B cell (primary cell): ENCODE data around the gene CRB1. TPM values are rescaled to one million over a fixed set of nuclear protein-coding genes. Genes with fewer than 3 reads are reported as not detected.

ENCODE experiments used
- ATAC-seq: fragments of 200-7000 bp; cut with Tn5 transposase; one replicate; pipeline ENCODE4 v1.10.0; 2021; ENCODE audit warnings: low read depth, mild to moderate bottlenecking, moderate number of reproducible peaks, moderate library complexity
- CTCF ChIA-PET: fragments of 350-600 bp; sonication (Branson Sonifier 250); formaldehyde crosslinking; loops from one replicate; lab custom pipeline; 2021; ENCODE audit warnings: antibody characterized with exemption, inconsistent platforms; lab: Charles Lee
- POLR2A ChIA-PET: fragments of 350-600 bp; sonication (Branson Sonifier 250); formaldehyde crosslinking; loops from one replicate; lab custom pipeline; 2021; ENCODE audit warnings: antibody characterized with exemption; lab: Charles Lee
- DNase-seq: peaks from one replicate; pipeline ENCODE4 v3.0.0; 2013
- H2AFZ ChIP-seq: 2 replicates; pipeline ENCODE4 v1.6.1; 2012; ENCODE audit warnings: mild to moderate bottlenecking, low read depth, low read length; ENCODE audit not compliant: insufficient read depth, poor library complexity, severe bottlenecking
- H3K27ac ChIP-seq, 2 donors: 1 replicate in 1 of 2; 2 replicates in 1 of 2; pipeline ENCODE4 v1.5.1; 2012 to 2013; ENCODE audit warnings: low read length in 2 of 2, mild to moderate bottlenecking in 2 of 2, moderate library complexity in 1 of 2
- H3K27me3 ChIP-seq, 4 experiments: fragments of 200-600 bp in 1 of 4; sonication (generic) in 1 of 4; replicated peaks in 1 of 4; 1 replicate in 2 of 4; 2 replicates in 2 of 4; pipeline versions ENCODE4 v1.6.1 to v1.7.0; 2013 to 2016; ENCODE audit warnings: low read length in 3 of 4, mild to moderate bottlenecking in 2 of 4, mixed read lengths in 1 of 4, moderate library complexity in 1 of 4; ENCODE audit not compliant: insufficient read depth in 4 of 4, control insufficient read depth in 3 of 4; ENCODE audit errors: control extremely low read depth in 1 of 4
- H3K36me3 ChIP-seq, 2 experiments: replicated peaks in 1 of 2; 1 replicate in 1 of 2; 2 replicates in 1 of 2; pipeline versions ENCODE4 v1.6.1 to v1.7.1; 2013; ENCODE audit warnings: low read length in 1 of 2; ENCODE audit not compliant: insufficient read depth in 2 of 2, control insufficient read depth in 1 of 2; ENCODE audit errors: control extremely low read depth in 1 of 2, extremely low read depth in 1 of 2
- H3K4me1 ChIP-seq, 2 donors: fragments of 200-600 bp in 1 of 2; sonication (generic) in 1 of 2; 1 replicate in 1 of 2; 2 replicates in 1 of 2; pipeline versions ENCODE4 v1.5.1 to v1.6.1; 2013 to 2017; ENCODE audit warnings: low read length in 2 of 2; ENCODE audit not compliant: control insufficient read depth in 2 of 2, insufficient read depth in 2 of 2
- H3K4me2 ChIP-seq: replicated peaks from 2 replicates; pipeline ENCODE3; 2012; ENCODE audit warnings: mild to moderate bottlenecking, low read depth, low read length; ENCODE audit not compliant: poor library complexity, severe bottlenecking
- H3K4me3 ChIP-seq, 5 experiments: fragments of 200-600 bp in 1 of 5; sonication (generic) in 1 of 5; 1 replicate in 3 of 5; 2 replicates in 2 of 5; pipeline versions ENCODE4 v1.5.1 to v1.7.0; 2011 to 2016; ENCODE audit warnings: low read length in 4 of 5, mild to moderate bottlenecking in 4 of 5, low read depth in 2 of 5, control low read depth in 1 of 5, moderate library complexity in 1 of 5; ENCODE audit not compliant: insufficient read depth in 1 of 5; ENCODE audit errors: control extremely low read depth in 1 of 5, extremely low read depth in 1 of 5
- H3K79me2 ChIP-seq: fragments of 200-600 bp; sonication (generic); one replicate; pipeline ENCODE4 v1.6.0; 2016; ENCODE audit warnings: low read length; ENCODE audit not compliant: control insufficient read depth, insufficient read depth
- H3K9ac ChIP-seq: fragments of 200-600 bp; sonication (generic); 2 replicates; pipeline ENCODE4 v1.6.1; 2017; ENCODE audit warnings: mild to moderate bottlenecking, low read length, moderate library complexity
- H3K9me3 ChIP-seq, 3 donors: one replicate each; pipeline versions ENCODE4 v1.6.1 to v1.7.1; 2013; ENCODE audit warnings: low read length in 2 of 3; ENCODE audit not compliant: control insufficient read depth in 2 of 3, insufficient read depth in 1 of 3; ENCODE audit errors: control extremely low read depth in 1 of 3
- H4K20me1 ChIP-seq: 2 replicates; pipeline ENCODE4 v1.6.0; 2012; ENCODE audit warnings: mild to moderate bottlenecking, low read length; ENCODE audit not compliant: insufficient read depth, control insufficient read depth, poor library complexity, severe bottlenecking
- H3K27ac Mint-ChIP-seq: one replicate; pipeline ENCODE4 v1.8.0; 2021; ENCODE audit warnings: mixed read lengths
- H3K27me3 Mint-ChIP-seq: one replicate; pipeline ENCODE4 v1.8.0; 2021; ENCODE audit warnings: mixed read lengths
- H3K4me1 Mint-ChIP-seq: one replicate; pipeline ENCODE4 v1.8.0; 2021; ENCODE audit warnings: mixed read lengths
- H3K4me3 Mint-ChIP-seq: one replicate; pipeline ENCODE4 v1.8.0; 2021; ENCODE audit warnings: mixed read lengths
- H3K9me3 Mint-ChIP-seq: one replicate; pipeline ENCODE4 v1.8.0; 2022; ENCODE audit warnings: mixed read lengths; ENCODE audit not compliant: insufficient read depth
- EZH2 ChIP-seq: IDR thresholded peaks from 2 replicates; pipeline ENCODE4 v1.6.1; 2012; ENCODE audit warnings: borderline replicate concordance, low read depth, mild to moderate bottlenecking, moderate library complexity, low read length; ENCODE audit not compliant: insufficient read depth, poor library complexity, severe bottlenecking
- WGBS: methylation state at CpG from one replicate; pipeline ENCODE4 v1.1.5; 2013; ENCODE audit warnings: missing lambda C conversion rate; ENCODE audit not compliant: insufficient coverage; 5-methylcytosine and 5-hydroxymethylcytosine counted together
- intact Hi-C: fragments of 100-400 bp; cut with micrococcal nuclease; formaldehyde crosslinking; loops from one replicate; pipeline ENCODE4 v1.10.0; 2022
- polyA plus RNA-seq: library from polyadenylated mRNA; depleted of rRNA; stranded (reverse); fragments of >200 nt; gene quantifications from 2 replicates; pipeline ENCODE4 v1.2.3, GENCODE V29; 2012
- total RNA-seq, 2 donors: library from RNA; stranded (reverse); fragments of 120-200 nt in 1 of 2; gene quantifications; 1 replicate in 1 of 2; 2 replicates in 1 of 2; pipeline versions ENCODE4 v1.2.3 to v1.2.4, GENCODE V29; 2013 to 2022
- TF ChIP-seq, protein P1 (sequence below): fragments of 200-600 bp; IDR thresholded peaks from one replicate; pipeline ENCODE4 v1.8.0; 2022; ENCODE audit warnings: antibody characterized with exemption, mild to moderate bottlenecking

The CRB1 gene
- total and polyA plus RNA-seq, 2 donors (not counting 1 experiment from before 2014, with no cell fraction given) = 0.15 TPM; not detected in 1

DNA sequence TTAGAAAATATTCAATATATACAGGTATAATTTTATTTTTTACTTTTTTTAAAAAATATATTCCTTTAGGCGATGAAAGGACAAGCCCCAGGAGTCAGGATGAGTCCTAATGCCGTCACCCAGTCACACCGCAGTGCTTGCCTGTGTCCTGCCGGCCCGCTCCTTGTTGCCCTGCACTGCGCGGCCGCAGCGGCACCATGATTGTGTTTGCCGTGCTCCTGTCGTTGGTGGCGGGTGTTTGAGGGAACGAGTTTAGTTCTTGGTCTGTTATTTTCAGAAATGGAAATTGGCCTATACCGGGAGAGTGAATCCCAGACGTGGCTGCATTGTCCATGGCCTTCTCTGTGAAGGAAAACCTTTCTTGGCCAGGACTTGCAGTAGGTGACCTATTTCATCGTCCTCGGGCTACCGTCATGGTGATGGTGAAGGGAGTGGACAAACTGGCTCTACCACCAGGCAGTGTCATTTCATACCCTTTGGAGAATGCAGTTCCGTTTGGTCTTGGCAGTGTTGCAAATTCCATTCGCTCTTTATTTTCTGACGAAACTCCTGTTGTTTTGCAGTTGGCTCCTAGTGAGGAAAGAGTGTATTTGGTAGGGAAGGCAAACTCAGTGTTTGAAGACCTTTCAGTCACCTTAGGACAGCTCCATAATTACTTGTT is 45.9 kb upstream of the CRB1 start:
- H3K79me2 ChIP-seq = no peaks in the 10 kb centered on the region
- TF ChIP-seq EZH2 = no peak
- TF ChIP-seq, protein P1, sequence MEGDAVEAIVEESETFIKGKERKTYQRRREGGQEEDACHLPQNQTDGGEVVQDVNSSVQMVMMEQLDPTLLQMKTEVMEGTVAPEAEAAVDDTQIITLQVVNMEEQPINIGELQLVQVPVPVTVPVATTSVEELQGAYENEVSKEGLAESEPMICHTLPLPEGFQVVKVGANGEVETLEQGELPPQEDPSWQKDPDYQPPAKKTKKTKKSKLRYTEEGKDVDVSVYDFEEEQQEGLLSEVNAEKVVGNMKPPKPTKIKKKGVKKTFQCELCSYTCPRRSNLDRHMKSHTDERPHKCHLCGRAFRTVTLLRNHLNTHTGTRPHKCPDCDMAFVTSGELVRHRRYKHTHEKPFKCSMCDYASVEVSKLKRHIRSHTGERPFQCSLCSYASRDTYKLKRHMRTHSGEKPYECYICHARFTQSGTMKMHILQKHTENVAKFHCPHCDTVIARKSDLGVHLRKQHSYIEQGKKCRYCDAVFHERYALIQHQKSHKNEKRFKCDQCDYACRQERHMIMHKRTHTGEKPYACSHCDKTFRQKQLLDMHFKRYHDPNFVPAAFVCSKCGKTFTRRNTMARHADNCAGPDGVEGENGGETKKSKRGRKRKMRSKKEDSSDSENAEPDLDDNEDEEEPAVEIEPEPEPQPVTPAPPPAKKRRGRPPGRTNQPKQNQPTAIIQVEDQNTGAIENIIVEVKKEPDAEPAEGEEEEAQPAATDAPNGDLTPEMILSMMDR = no peak
- intact Hi-C loops = no loop called here

GRCh38 chr1:197222780-197223179 is 45.3 kb upstream of the CRB1 start:
- Histone ChIP-seq H3K27ac (no peak overlapping the region), H3K79me2 (no peaks in the 10 kb centered on the region), H3K9me3 (no peaks in the 10 kb centered on the region), H3K27me3 (no peaks in the 10 kb centered on the region), H3K9ac (no peak overlapping the region), H3K4me3 (no peak overlapping the region), H3K4me2 (no peak overlapping the region), H3K36me3 (no peaks in the 10 kb centered on the region), H3K4me1 (no peaks in the 10 kb centered on the region), H4K20me1 (no peaks in the 10 kb centered on the region), H2AFZ (no peak overlapping the region)
- peaks cover 4% of the 10 kb centered on the region for H3K27me3 Mint-ChIP-seq
- intact Hi-C loops = no loop called here
- CTCF ChIA-PET = interaction anchor here (1.2 kb wide), 1 partner anchor 42 kb away, joined by 3 read pairs; no protein-coding TSS in a partner anchor
- no peaks in the 10 kb centered on the region for H3K9me3 Mint-ChIP-seq
- H3K4me3 Mint-ChIP-seq = no peak overlapping the region
- POLR2A ChIA-PET = no interaction called here
- no peak overlapping the region for H3K27ac Mint-ChIP-seq
- TF ChIP-seq, protein P1 = no peak
- no peak for TF ChIP-seq EZH2
- no peaks in the 10 kb centered on the region for H3K4me1 Mint-ChIP-seq
- ATAC-seq = no peak
- WGBS = no CpG with 5 or more reads among the region's 2 CpGs
- no peak for DNase-seq

More for the DNA sequence above, 45.9 kb upstream of the CRB1 start:
- no peak overlapping the region for H3K9ac ChIP-seq
- no peaks in the 10 kb centered on the region for H4K20me1 ChIP-seq
- H3K27ac ChIP-seq = no peak overlapping the region
- no peak overlapping the region for H3K4me2 ChIP-seq
- H3K9me3 ChIP-seq = no peaks in the 10 kb centered on the region
- H3K4me3 ChIP-seq = no peak overlapping the region
- Mint-ChIP-seq H3K9me3 (no peaks in the 10 kb centered on the region), H3K4me3 (no peak overlapping the region), H3K4me1 (no peaks in the 10 kb centered on the region), H3K27ac (no peak overlapping the region), H3K27me3 (peaks cover 4% of the 10 kb centered on the region)
- no peaks in the 10 kb centered on the region for H3K27me3 ChIP-seq
- ATAC-seq (no peak), DNase-seq (no peak)
- POLR2A ChIA-PET = no interaction called here
- no peaks in the 10 kb centered on the region for H3K4me1 ChIP-seq
- CTCF ChIA-PET = interaction anchor here (1.2 kb wide), 1 partner anchor 42 kb away, joined by 3 read pairs; no protein-coding TSS in a partner anchor
- H3K36me3 ChIP-seq = no peaks in the 10 kb centered on the region
- WGBS = 98% methylated on average over 18 of the region's 21 CpGs
- H2AFZ ChIP-seq = no peak overlapping the region
